HG02943 (cell line): ENCODE results near the gene CHFR.
"Not testable (repeated sequence)": the region's sequence is repeated elsewhere in the genome, so short reads cannot be mapped to it uniquely, and the experiment has no call there.

Experiments
- ATAC-seq: cut with Tn5 transposase; IDR thresholded peaks from one replicate; pipeline ENCODE4 v1.9.1; 2021; ENCODE audit warnings: mild to moderate bottlenecking, low read depth, moderate library complexity; ENCODE audit not compliant: unreplicated experiment

CHFR gene

DNA sequence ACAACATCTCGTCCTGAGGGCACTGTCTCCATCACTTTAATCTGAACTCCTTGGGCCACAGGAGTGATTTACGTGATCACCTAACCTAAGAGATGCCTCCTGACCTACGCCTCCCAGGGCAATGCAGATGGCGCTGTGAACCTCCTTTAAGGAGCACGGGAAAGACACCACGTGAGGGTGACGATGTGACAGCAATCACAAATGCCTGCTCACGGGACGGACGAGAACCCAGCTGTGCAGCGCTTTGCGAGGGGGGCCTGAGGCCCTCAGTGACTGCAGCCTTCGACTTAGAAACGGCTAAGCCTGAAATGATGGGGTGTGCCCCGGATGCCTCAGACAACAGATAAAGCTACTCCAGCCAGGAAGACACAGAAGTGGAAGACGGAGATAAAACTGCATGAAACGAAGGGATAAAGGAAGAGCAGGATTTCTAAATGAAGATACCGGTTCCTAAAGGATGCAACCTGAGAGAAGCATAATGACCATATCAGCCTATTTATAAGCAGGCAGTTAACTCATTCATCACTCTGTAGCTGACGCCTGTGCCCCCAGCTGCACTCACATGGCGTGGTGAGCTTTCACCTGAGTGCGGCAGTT, 44.9 kb downstream of the CHFR start:
- ATAC-seq: no peak

DNA sequence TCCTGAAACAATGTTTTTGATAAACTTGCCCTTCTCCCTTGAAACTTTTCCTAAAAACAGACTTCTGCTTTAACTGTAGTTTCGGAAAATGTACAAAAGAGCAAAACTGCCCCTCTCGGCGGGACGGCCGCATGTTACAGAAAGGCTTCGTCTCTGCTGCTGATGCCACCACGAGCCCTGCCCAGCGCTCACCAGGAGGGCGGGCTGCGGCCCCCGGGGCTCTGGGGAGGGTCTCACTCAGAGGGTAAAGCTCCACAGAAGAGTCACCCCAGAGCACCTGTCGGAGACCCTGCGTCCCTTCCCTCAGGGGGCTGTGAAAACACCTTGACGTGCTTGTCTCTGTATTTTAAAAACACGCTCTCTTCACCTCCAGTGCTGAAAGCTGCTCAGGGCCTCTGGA, 46.3 kb downstream of the CHFR start:
- ATAC-seq: no peak

DNA sequence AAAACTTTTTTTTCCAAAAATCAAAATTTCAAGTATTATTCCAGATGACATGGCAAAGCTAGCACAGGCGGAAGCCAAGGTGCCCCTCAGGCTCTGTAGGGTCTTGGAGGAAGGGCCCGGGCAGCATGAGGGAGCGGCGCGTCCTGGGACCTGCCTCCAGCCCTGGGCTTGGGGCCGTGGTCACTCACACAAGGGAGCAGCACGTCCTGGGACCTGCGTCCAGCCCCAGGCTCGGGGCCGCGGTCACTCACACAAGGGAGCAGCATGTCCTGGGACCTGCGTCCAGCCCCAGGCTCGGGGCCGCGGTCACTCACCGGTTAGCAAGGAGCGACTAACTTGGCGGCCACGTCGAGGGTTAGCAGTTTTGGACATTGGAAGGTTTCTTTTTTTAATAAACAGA, 46.9 kb downstream of the CHFR start:
- no peak for ATAC-seq

DNA sequence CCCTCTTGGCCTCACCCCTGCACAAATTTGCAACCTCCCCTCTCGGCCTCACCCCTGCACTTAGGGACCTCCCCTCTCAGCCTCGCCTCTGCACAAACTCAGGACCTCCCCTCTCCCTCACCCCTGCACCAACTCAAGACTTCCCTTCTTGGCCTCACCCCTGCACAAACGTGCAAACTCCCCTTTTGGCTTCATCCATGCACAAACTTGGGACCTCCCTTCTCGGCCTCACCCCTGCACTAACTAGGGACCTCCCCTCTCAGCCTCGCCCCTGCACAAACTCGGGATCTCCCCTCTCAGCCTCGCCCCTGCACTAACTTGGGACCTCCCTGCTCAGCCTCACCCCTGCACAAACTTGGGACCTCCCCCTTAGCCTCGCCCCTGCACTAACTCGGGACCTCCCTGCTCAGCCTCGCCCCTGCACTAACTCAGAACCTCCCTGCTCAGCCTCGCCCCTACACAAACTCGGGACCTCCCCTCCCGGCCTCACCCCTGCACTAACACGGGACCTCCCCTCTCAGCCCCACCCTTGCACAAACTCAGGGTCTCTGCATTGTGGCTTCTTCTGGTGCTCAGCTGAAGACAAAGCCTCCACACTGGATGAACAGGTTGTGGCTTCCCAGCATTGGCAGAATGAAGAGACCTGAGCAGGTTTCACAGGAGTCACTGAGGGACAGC, 47.7 kb downstream of the CHFR start:
- no peak for ATAC-seq

DNA sequence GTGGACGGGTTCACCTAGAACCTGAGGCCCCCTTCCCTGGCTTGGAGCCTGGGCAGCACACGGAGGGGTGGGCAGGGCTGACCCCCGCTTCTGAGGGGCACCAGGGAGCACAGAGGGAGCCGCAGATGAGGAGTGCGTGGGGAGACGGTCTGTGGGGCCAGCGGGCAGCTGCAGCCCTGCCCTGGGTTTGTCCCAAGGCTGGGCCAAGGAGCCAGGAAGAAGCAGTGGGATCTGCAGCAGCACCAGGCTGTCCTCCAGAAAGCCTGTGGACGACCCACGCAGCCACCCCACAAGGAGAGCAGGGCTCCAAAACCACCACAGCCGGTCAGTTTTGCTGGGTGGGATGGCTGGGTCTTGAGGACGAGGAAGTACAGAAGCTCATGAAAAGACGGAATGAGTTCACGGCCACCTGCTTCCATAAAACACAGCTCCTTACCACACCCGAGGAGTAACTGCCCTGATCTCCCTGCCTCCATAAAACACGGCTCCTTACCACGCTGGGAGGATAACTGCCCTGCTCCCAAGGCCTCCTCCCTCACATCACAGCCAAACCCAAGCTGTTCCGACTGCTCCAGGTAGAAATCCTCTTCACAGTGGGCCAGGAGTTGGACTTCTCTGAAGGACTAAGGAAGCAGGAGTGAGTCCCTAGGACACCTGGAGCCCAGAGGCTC, 48.9 kb downstream of the CHFR start:
- no peak for ATAC-seq

DNA sequence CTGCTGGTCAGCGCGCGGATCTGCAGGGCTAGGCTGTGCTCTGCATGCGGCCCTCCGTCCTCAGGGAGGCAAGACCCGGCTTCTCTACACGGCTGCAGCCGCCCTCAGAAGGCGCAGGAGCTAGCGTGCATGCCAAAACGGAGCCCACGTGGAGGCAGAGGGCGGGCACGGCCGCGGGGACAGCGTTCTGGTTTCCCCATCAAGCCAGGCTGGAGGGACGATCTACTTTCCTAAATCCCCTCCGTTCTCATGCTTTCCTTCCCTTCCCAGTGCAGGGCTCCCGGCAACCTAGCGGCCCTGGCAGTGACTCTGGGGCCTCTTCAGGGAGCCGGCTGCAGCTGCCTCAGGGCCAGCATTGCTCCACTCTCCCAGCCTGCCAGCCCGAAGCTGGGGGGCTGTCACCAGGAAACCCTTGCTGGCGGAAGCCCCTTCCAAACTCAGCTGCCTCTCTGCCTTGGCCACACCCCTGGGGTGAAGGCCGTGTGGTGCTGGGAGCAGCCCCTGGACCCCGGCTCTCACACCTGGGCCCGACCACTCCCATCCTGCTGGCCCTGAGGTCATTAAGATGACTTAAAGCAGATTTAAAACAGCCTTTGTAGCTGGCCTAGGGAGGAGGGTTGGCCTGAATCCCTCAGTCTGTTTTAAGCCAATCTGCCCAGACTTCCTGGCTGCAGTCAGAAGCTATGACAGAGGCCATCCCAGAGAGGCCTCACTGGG, 49.6 kb downstream of the CHFR start:
- no peak for ATAC-seq

DNA sequence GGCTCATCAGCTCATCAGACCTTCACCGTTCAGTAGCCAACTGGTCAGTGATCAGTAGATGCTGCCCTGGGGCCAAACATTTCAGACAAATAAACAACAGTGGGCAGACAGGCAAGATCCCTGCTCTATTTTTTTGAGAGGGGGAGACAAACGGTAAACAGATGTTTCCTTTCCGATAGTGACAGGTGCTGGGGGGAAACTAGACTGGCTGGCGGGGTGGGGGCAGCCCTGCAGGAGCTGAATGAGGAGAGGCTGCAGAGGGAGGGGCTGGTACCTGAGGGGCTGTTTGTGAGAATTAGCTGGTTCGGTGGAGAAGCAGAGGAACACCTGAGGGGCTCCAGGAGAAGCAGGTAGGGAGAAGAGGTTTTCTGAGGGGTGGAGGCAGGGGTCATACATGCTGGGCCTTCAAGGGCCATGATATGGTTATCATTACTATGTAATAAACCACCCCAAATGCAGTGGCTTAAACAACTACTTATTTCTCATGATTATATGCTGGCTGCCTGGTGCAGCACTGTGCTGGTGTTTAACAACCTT, 50.5 kb downstream of the CHFR start:
- ATAC-seq: no peak

DNA sequence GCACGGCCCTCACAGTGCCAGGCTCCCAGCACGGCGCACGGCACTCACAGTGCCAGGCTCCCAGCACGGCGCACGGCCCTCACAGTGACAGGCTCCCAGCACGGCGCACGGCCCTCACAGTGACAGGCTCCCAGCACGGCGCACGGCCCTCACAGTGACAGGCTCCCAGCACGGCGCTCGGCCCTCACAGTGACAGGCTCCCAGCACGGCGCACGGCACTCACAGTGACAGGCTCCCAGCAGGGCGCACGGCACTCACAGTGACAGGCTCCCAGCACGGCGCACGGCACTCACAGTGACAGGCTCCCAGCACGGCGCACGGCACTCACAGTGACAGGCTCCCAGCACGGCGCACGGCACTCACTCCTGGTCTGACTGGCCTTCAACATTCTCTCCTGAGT, 51.2 kb downstream of the CHFR start:
- not testable (repeated sequence) for ATAC-seq

DNA sequence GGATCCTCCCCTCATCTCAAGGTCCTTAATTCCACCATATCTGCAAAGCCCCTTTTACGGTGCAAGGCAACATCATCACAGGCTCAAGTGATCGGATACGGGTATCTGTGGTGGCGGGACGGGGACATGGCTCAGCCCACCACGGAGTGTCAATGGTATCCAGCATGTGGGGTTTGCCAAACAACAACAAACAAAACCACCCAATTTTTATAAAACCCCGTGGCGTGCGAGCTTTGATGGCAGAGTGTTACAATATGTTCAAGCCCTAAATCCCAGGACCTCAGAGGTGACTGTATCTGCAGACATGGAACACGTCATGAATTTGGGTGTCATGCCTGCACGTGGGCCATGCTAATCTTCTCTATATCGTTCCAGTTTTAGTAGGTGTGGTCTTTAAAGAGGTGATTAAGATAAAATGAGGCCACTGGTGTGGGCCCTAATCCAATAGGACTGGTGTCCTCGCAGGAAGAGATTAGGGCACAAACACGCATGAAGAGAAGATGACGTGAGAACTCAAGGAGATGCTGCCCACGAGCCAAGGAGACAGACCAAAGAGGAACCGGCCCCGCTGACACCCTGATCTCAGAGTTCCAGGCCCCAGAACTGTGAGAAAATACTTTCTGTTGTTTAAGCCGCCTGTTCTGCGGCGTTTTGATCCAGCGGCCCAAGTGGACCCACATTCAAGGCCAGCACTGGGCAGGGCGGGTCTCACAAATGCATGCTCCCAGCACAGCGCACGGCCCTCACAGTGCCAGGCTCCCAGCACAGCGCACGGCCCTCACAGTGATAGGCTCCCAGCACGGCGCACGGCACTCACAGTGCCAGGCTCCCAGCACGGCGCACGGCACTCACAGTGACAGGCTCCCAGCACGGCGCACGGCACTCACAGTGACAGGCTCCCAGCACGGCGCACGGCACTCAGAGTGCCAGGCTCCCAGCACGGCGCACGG, 52.1 kb downstream of the CHFR start:
- no peak for ATAC-seq

DNA sequence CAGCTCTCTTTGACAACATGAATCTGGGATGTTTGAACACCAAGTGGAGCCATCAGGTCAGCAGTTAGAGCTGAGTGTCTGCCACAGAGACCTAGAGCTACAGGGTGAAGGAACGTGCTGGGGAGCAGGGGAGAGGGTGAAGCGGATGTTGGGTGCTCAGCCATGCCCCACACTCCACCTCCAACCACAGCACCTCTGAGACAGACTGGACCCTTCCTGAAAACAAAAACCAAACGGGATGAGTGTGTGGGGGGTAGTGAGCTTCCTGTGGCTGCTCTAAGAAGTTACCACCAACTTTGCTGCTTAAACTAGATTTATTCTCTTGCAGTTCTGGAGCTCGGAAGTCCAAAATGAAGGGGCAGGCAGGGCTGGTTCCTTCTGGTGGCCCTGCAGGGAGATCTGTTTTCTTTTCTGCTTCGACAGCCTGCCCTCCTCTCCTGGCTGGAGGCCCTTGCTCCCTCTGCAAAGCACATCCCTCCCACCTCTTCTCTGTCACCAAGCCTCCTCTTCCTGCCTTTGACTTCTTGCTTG, 53.2 kb downstream of the CHFR start:
- no peak for ATAC-seq

DNA sequence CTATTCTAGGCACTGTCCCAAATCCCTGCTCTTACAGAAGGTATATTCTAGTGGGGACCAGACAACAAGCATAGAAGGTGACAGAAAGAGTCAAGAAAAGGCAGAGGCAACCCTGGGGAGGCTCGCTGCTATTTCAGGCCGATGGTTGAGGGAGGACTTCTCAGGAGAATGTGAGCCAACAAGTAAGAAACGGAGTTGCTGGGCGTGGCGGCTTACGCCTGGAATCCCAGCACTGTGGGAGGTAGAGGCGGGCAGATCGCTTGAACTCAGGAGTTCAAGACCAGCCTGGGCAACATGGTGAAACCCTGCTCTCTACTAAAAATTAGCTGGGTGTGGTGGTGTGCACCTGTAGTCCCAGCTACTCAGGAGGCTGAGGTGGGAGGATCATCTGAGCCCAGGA, 54.1 kb downstream of the CHFR start:
- no peak for ATAC-seq

DNA sequence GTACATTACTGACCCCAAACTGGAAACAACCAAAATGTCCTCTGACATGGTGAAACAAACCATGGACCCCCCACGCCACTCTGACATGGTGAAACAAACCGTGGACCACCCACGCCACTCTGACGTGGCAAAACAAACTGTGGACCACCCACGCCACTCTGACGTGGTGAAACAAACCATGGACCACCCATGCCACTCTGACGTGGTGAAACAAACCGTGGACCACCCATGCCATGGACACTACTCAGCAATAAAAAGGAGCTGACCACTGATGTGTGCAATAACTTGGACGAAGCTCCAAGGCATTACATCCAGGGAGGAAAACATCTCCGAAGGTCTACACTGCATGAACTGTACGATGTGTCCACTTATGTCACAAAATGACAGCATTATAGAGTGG, 55.6 kb downstream of the CHFR start:
- no peak for ATAC-seq

DNA sequence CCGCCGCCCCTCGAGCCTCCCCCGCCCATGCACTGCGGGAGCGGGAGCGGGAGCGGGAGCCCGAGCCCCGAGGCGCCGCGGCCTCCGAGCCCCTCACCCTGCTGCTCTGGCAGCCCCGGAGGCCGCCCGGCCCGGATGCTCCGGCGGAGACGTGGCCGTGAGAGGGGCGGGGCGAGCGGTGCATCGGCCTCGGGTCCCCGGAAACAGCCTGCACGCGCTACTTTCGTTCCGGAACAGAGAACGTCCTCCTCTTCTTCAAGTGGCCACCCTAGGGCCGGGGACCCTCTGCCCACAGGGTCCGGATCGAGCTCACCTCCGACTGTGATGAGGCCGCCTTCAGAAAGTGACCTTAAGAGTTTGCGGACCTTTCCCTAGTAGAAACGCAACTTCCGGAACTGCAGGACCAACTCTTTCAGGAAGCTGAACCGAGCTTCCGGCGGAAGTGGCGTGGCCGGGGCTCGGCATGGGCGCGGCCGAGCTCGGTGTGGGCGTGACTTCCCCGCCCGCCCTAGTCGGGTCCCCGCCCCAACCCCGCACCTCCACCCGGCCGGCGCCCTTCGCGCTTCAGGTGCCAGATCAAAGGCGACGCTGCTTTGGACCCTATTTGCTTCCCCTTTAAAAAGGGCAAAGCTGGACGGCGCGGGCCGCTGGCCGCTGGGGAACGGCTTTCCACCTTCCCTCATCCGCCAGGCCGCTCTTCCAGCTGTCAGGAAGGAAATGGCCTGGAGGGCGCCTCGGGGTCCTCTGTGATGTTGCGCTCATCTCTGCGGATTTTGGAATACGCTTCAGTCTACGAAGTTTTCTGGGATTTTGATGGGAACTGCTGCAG, 58.5 kb downstream of the CHFR start, which contains the start of gene GOLGA3:
GOLGA3 (minus strand) TSS at position 164 of the 829 bp plus-strand sequence. CDS start 6,741 bp downstream, outside the sequence.
- peak; percentile 89 for ATAC-seq

DNA sequence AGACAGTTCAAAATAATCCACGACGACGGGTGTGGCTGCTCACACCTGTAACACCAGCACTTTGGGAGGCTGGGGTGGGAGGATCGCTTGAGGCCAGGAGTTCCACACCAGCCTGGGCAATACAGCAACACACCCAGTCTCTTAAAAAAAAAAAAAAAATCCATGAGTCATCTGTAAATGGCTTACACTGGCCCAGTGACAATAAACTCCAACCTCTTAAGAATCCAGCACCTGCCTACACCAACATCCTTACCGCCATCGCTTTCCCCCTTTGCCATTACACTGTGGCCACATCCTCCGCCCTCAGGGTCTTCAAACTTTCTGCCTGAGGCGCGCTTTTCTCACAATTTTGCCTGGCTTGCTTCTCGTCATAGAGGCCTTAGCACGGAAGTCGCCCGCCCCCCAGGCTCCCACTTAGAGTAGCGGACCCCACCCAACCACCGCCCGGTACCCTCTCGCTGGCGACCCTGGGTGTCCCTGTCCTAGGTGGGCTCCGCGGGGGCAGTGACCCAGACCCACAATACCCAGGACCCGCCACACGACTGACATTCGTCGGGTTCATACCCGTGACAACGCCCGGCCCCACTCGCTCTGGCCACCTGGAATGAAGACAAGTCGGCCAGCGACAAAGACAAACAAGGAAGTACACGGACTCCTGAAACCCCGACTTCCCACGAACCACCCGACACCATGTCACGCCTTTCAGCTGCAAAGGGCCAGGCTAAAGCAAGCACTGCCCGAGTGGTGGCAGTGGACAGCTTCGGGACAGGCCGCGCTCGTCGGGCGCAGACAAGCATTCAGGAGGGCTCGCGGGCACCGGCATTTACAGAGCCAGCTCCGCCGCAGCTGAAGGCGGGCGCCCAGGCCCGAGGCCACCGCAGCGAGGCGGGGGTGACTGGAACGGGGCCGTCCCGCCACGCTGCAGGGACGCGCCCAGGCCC, 59.4 kb downstream of the CHFR start:
- ATAC-seq: peak; percentile 14

DNA sequence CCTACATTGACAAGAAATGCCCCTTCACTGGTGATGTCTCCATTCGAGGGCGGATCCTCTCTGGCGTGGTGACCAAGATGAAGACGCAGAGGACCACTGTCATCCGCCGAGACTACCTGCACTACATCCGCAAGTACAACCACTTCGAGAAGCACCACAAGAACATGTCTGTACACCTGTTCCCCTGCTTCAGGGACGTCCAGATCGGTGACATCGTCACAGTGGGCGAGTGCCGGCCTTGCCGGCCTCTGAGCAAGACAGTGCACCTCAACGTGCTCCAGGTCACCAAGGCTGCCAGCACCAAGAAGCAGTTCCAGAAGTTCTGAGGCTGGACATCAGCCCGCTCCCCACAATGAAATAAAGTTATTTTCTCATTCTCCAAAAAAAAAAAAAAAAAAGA, 61.5 kb downstream of the CHFR start:
- no peak for ATAC-seq

DNA sequence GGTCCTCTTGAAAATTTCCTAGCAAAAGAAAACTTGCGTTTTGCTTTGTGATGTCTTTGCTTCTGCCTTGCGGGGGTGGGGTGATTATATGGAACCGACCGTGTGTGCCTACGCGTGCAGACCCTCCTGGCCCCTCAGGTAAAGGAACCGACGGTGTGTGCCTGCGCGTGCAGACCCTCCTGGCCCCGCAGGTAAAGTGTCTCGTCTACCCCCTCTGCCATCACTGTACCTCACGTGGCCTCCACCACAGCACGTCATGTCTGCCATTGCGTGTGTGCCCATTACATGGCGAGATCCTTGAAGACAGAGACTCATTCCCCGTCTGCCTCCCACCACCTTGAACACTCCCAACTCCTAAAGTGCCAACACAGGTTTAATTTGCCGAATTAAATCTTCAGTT, 62.3 kb downstream of the CHFR start:
- no peak for ATAC-seq

DNA sequence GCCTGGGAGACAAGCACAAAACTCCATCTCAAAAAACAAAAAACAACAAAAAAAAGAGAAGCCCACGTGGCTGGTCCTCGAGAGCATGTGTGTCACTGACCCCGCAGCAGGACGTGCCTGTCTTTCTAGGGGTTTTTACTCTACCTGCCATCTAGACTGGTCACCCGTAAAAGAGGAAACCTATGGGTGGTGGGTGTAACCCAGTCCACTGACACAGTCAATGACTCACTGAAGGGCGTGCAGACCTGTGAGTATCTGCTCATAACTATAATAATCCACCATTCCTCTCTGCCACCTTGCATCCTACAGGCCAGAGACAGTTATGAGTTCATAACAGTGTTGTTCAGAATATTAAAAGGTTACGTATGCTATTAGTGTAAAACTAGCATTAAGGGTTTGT, 63.4 kb downstream of the CHFR start:
- no peak for ATAC-seq

DNA sequence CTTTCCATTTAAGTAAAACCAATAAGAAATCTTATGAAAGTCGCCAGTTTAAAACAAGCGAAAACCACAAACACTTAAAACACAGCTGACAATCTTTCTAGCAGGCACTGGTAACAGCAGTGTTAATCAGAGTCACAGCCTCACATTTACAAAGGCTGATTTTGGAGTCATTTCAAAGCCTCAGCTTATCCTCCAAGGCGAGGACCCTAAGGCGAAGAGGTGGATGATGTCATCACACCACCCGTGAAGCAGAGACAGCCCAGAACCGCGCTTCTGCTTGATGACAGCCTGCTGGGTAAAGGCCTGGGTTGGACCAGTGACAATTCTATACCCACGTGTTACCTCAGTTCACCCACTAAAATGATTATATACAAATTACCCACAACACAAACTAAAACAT, 68.8 kb downstream of the CHFR start:
- no peak for ATAC-seq
